ENCODE measurements around the gene GPC5. TPM values are rescaled to one million over a fixed set of nuclear protein-coding genes. Genes with fewer than 3 reads are reported as not detected.
"Not testable (repeated sequence)": the region's sequence is repeated elsewhere in the genome, so short reads cannot be mapped to it uniquely, and the experiment has no call there.

GPC5 gene
- total RNA-seq, 1 donor from 2014 or later: 8.7 TPM

GRCh38 chr13:92735909-92736308 is 1337.5 kb downstream of the GPC5 start:
- no peak for ATAC-seq
- no peaks in the 10 kb centered on the region for H3K27me3 ChIP-seq (ENCODE audit: low read depth)
- H3K36me3 ChIP-seq: no peaks in the 10 kb centered on the region
- no peaks in the 10 kb centered on the region for H3K4me1 ChIP-seq
- H3K4me3 ChIP-seq: no peak overlapping the region
- intact Hi-C loops (cut with DNase I): no loop called here
- TF ChIP-seq, protein P1, sequence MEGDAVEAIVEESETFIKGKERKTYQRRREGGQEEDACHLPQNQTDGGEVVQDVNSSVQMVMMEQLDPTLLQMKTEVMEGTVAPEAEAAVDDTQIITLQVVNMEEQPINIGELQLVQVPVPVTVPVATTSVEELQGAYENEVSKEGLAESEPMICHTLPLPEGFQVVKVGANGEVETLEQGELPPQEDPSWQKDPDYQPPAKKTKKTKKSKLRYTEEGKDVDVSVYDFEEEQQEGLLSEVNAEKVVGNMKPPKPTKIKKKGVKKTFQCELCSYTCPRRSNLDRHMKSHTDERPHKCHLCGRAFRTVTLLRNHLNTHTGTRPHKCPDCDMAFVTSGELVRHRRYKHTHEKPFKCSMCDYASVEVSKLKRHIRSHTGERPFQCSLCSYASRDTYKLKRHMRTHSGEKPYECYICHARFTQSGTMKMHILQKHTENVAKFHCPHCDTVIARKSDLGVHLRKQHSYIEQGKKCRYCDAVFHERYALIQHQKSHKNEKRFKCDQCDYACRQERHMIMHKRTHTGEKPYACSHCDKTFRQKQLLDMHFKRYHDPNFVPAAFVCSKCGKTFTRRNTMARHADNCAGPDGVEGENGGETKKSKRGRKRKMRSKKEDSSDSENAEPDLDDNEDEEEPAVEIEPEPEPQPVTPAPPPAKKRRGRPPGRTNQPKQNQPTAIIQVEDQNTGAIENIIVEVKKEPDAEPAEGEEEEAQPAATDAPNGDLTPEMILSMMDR (IDR thresholded peaks at IDR 0.05): no peak
- H3K27ac ChIP-seq: no peak overlapping the region
- H3K9me3 ChIP-seq: no peaks in the 10 kb centered on the region
- DNase-seq: no peak

GRCh38 chr13:92739306-92739818 is 1340.9 kb downstream of the GPC5 start:
- H3K27me3 ChIP-seq (ENCODE audit: low read depth): no peaks in the 10 kb centered on the region
- ATAC-seq: no peak
- no peaks in the 10 kb centered on the region for H3K9me3 ChIP-seq
- H3K27ac ChIP-seq: no peak overlapping the region
- no peaks in the 10 kb centered on the region for H3K36me3 ChIP-seq
- intact Hi-C loops (cut with DNase I): no loop called here
- no peak for DNase-seq
- no peaks in the 10 kb centered on the region for H3K4me1 ChIP-seq
- no peak overlapping the region for H3K4me3 ChIP-seq
- TF ChIP-seq, protein P1 (IDR thresholded peaks at IDR 0.05): no peak

GRCh38 chr13:92743992-92744391 is 1345.6 kb downstream of the GPC5 start:
- DNase-seq (no peak), ATAC-seq (no peak)

DNA sequence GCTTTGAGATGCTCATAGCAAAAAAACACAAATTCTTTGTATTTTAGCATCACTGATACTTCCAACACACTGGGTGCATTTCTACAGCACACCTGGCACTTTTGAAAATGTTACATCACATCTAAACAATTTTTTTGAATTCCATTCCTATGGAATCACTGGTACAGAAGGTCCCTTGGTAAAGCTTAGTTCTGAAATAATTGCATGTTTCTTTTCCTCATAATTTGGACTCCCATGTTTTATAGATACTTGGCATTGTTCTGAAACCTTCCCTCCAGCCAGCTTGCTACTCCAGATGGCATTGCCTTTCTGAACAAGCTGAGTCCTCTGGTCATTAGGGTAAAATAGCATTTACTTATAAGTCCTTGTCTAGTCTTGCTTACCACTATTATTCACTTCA is 1346.8 kb downstream of the GPC5 start:
- Histone ChIP-seq H3K9me3 (no peaks in the 10 kb centered on the region), H3K36me3 (no peaks in the 10 kb centered on the region), H3K4me1 (no peaks in the 10 kb centered on the region), H3K27ac (no peak overlapping the region), H3K27me3 (ENCODE audit: low read depth) (no peaks in the 10 kb centered on the region), H3K4me3 (no peak overlapping the region)
- TF ChIP-seq, protein P1 (IDR thresholded peaks at IDR 0.05): no peak
- no peak for DNase-seq
- intact Hi-C loops (cut with DNase I): no loop called here
- ATAC-seq: no peak

More at GRCh38 chr13:92743992-92744391, 1345.6 kb downstream of the GPC5 start:
- H3K27me3 ChIP-seq (ENCODE audit: low read depth): no peaks in the 10 kb centered on the region
- intact Hi-C loops (cut with DNase I): no loop called here
- no peaks in the 10 kb centered on the region for H3K4me1 ChIP-seq
- H3K27ac ChIP-seq: no peak overlapping the region
- no peaks in the 10 kb centered on the region for H3K9me3 ChIP-seq
- H3K36me3 ChIP-seq: no peaks in the 10 kb centered on the region
- H3K4me3 ChIP-seq: no peak overlapping the region
- TF ChIP-seq, protein P1 (IDR thresholded peaks at IDR 0.05): no peak

- H3K27ac ChIP-seq; H3K36me3 ChIP-seq; DNase-seq; H3K4me1 ChIP-seq; H3K27me3 ChIP-seq (ENCODE audit: low read depth); H3K4me3 ChIP-seq; ATAC-seq; intact Hi-C loops (cut with DNase I); H3K9me3 ChIP-seq: not testable (repeated sequence)
Measured at GRCh38 chr13:92752705-92753104, 1354.3 kb downstream of the GPC5 start.

GRCh38 chr13:92761710-92762109 is 1363.3 kb downstream of the GPC5 start:
- H3K27me3 ChIP-seq (ENCODE audit: low read depth): no peaks in the 10 kb centered on the region
- no peak overlapping the region for H3K4me3 ChIP-seq
- no peaks in the 10 kb centered on the region for H3K36me3 ChIP-seq
- ATAC-seq (no peak), DNase-seq (no peak)
- intact Hi-C loops (cut with DNase I): no loop called here
- no peaks in the 10 kb centered on the region for H3K4me1 ChIP-seq
- no peak overlapping the region for H3K27ac ChIP-seq
- peaks cover 24% of the 10 kb centered on the region for H3K9me3 ChIP-seq
- TF ChIP-seq, protein P1 (IDR thresholded peaks at IDR 0.05): no peak
